GM18873 (cell line): ENCODE results near the gene FNDC3A.

Experiments
- ATAC-seq: cut with Tn5 transposase; IDR thresholded peaks from one replicate; pipeline ENCODE4 v1.9.1; 2021; ENCODE audit warnings: mild to moderate bottlenecking, moderate library complexity, moderate number of reproducible peaks; ENCODE audit not compliant: unreplicated experiment, low FRiP score

FNDC3A gene

GRCh38 chr13:49210669-49211068 is 235.0 kb downstream of the FNDC3A start:
- ATAC-seq: no peak

DNA sequence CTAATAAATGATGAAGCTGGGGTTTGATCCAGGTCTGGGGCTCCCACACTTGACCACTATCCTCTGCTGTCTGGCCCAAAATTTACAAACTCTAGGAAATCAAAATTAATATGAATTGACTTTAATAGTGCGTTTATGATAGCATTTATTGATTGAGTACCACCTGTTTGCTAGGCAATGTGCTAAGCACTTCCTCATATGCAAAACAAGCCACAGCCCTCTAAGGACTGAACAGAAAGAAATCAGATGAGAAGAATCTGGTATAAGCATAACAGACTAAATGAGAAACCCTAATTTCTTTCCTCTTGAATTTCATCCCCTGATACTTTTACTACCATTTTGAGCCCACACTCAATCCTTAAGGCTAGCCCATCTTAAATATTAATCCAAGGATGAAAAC is 237.8 kb downstream of the FNDC3A start:
- no peak for ATAC-seq

DNA sequence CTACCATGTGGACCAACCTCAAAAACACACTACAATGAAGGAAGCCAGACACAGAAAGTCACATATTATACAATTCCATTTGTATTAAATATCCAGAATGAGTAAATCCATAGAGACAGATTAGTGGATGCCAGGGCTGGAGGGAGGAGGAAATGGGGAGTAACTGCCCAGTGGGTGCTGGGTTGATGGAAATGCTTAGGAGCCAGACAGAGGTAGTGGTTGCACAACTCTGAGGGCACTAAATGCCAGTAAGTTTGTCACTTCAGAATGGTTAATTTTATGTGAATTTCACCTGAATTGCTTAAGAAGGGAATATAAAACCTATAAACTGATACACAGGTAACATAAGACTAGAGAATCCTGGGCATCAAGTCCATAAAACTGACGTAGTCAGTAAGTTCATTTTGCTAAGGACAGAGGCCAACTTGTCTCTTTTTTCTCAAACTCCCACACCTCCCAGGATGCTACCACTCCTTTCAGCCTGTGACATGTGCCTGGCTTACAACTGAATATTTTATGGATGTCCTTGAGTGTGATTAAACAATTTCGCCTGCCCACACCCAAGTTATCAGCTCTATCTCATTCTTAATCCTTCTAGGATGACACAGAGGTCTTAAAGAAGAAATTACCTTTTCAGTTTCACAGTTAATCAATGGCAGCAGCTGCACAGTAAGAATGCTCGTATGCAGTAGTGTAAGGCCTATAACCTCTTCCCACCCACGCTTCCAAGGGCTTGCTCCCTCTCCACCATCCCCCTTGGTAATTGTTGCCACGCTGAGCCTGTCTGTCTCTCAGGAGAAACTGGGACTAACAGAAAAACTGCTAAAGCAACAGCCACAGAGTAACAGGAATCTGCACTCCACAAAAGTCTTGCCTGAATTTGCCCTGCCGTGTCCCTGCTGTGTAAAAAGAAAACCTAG is 238.5 kb downstream of the FNDC3A start:
- ATAC-seq: no peak

GRCh38 chr13:49214917-49215376 is 239.2 kb downstream of the FNDC3A start:
- no peak for ATAC-seq

DNA sequence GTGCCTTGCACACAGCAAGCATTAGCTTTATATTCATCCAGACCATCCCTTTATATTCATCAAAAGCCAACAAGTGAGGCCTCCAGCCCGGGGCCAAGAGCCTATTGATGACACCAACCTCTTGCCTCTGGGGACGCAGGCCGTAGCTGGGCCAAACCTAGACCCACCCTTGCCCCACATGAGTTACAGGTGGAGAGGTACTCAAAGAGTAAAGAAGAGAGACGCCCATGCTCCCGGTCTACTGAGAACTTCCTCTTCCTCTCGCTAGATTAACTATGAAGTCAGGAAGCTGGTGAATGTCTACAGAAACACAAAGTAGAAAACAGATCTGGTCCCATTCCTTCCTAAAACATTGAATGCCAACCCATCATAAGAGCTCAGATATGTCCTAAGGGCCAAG is 240.6 kb downstream of the FNDC3A start:
- ATAC-seq: no peak

- ATAC-seq: no peak
Measured at GRCh38 chr13:49217962-49218492, 242.3 kb downstream of the FNDC3A start.

DNA sequence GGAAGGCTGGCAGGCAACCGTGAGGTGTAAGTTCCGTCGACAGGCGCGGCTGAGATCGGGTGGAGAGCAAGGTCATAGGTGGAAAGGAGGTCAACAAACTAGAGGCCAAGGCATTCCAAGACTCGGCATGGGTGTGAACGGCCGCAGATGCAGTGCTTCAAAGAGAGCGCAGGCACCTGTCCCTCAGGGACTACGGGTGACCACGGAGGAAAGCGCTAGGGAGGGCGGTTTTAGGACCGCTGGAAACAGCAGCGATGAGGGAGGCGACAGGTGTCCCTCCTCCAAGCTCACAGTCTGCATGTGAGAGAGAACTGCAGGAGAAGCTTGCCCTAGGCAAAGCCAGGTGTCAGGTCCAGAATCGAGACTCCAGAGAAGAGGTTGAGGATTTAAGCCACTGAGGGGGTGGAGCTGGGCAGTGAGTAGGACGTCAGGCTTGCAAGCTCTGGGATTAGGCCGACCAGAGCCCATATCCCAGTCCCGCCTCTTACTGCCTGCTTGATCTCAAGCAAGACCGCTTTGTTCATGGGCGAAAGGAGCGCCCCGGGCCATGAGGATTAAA is 242.9 kb downstream of the FNDC3A start:
- no peak for ATAC-seq

DNA sequence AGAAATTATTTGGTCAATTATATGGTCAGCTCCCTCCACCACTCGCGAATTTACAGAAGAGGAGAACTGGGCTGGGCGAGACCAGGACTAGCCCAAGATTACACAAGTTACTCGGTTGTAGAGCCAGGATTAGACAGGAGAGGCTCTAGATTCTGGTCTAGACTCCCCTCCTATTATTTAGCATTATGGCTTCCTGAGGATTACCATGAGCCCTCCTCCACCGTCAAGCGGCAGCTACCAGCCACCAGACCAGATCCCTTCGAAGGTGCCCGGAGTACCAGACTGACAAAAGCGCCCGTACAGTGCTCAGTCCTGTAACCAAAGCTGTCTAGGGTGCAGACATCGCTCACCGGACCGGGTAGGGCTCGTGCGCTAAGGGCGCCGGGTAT is 243.9 kb downstream of the FNDC3A start:
- ATAC-seq: no peak

DNA sequence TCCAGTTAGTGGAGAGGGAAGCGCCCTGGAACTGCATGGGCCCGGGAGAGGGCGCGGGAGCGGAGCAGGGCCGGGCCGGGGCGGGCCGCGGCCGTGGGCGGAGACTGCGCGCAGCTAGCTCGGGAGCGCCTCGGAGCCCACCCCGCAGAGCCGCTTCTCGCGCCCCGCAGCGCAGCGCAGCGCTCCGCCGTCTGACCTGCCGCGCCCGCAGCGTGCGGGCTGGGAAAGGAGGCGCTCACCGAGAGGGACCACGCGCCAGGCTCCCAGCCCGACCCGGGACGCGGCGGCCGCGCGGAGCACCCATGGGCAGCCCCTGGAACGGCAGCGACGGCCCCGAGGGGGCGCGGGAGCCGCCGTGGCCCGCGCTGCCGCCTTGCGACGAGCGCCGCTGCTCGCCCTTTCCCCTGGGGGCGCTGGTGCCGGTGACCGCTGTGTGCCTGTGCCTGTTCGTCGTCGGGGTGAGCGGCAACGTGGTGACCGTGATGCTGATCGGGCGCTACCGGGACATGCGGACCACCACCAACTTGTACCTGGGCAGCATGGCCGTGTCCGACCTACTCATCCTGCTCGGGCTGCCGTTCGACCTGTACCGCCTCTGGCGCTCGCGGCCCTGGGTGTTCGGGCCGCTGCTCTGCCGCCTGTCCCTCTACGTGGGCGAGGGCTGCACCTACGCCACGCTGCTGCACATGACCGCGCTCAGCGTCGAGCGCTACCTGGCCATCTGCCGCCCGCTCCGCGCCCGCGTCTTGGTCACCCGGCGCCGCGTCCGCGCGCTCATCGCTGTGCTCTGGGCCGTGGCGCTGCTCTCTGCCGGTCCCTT is 244.5 kb downstream of the FNDC3A start, which contains the start of gene MLNR:
TSS of gene MLNR (plus strand) at position 303 of the 820 bp plus-strand sequence. CDS start at position 303, 0 bp downstream.
- no peak for ATAC-seq

GRCh38 chr13:49220856-49221589 is 245.3 kb downstream of the FNDC3A start:
- ATAC-seq: no peak

GRCh38 chr13:49221590-49221965 is 245.9 kb downstream of the FNDC3A start:
- ATAC-seq: no peak

DNA sequence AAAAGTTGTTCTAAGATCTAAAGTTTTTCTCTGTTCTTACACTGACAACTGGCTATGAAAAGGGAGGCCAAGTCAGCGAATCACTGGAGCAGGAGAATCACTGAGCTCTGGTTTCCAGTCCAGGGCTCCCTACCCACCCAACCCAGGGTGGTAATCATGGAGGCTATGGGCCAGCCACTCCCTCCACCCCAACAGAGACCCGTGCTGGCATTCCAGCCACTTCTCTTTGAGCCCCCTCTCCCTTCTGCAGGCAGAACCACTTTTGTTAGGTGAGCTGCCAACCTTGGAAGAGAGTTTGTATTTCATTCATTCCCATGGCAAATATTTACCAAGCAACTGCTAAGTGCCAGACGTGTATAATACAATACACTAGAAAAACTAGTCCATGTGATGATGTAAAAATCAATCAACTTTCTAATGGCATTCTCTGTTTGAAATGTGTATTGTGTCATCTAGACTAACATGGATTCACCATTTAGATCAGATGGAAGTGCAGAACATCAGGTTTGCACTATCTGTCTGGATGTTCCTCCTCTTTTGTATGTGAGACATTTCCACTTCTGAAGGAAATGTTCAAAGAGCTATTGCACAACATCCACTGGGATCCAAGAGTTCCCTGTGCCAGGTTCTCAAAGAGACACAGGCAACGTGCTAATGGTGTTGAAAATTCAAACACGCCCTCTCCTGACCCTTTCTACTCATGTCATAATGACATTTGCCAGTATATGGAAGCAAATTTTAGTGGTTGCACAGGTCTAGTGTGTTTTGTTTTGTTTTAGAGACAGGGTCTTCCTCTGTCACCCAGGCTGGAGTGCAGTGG is 249.7 kb downstream of the FNDC3A start:
- no peak for ATAC-seq

DNA sequence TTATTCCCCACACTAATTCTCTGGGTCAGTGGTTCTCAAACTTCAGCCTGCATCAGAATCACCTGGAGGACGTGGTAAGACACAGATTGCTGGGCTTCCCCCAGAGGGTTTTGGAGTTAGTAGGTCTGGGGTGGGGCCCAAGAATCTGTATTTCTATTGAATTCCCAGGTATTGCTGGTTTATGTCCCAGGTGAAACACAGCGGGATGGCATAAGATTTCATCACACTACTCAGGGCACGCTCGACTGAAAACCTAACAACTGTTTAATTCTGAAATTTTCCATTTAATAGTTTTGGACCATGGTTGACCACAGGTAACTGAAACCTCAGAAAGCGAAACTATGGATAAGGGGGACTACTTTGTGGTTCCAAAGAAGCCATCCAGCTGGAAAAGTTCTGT is 250.9 kb downstream of the FNDC3A start:
- no peak for ATAC-seq

- no peak for ATAC-seq
Measured at GRCh38 chr13:49234741-49235140, 259.0 kb downstream of the FNDC3A start.

DNA sequence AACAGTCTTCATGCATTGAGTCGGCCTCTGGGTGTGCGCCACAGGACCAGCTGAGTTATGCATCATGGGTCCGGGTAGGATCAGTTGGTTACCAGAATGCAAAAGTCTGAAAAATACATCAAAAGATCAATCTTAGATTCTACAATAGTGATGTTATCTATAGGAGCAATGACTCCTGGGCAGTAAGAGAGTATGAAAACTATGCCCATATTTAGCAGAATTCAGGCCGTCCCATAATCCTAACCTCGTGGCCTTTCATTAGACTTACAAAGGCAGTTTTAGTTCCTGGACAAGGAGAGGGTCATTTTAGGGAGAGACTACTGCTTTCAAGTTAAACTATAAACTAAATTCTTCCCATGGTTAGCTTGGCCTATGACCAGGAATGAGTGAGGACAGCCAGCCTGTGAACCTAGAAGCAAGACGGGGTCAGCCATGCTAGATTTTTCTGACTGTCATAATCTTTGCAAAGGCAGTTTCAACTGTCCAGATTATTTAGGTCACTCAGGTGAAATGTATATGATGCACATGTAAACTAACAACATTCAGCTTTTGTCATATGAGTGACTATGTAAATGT is 260.2 kb downstream of the FNDC3A start:
- no peak for ATAC-seq

GRCh38 chr13:49238621-49239020 is 262.9 kb downstream of the FNDC3A start:
- ATAC-seq: no peak

DNA sequence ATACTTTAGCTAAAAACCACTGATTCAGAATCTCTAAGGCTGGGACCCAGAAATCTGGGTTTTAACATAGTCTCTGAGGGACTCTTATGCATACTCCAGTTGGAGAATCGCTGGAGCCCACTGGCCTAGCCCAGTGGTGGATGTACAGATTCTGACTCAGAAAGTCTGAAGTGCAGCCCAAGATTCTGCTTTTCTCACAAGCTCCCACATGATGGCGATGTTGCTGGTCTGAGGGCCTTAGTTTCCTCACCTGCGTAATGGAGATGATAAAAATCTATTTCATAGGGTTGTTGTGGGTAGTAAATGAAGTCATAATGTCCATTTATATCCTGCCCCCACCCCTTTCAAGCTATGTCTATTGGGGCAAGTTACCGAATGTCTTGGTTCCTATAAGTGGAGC is 264.3 kb downstream of the FNDC3A start:
- no peak for ATAC-seq

DNA sequence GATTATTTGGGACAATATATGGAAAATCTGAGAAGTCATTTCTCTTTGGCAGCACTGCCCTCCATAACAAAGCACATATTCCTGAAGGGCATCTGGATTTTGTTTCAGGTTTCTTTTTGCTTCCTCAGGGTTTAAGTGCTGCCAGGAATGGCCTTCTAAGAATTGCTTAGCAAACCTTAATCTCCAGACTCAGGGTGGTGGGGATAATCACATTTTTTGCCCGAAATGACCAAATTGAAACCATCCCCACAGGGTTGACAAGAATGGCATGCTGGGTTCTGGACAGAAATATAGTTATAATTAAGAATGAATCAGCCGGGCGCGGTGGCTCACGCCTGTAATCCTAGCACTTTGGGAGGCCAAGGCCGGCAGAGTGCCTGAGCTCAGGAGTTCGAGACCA is 265.6 kb downstream of the FNDC3A start:
- no peak for ATAC-seq

GRCh38 chr13:49245101-49245500 is 269.4 kb downstream of the FNDC3A start:
- no peak for ATAC-seq
